WTC11 (cell line): Measurements from ENCODE around the gene SPRTN. TPM values are rescaled to one million over a fixed set of nuclear protein-coding genes. Genes with fewer than 3 reads are reported as not detected.

Source experiments
- ATAC-seq: fragments of 200-7000 bp; cut with Tn5 transposase; 2 replicates; pipeline ENCODE4 v1.10.0; 2021; ENCODE audit warnings: mild to moderate bottlenecking, moderate library complexity
- CTCF ChIA-PET: fragments of 300-600 bp; sonication (Branson Sonifier 250); formaldehyde crosslinking; loops from one replicate; lab custom pipeline; 2021; ENCODE audit warnings: antibody characterized with exemption; lab: Charles Lee
- POLR2A ChIA-PET: fragments of 350-600 bp; sonication (Branson Sonifier 250); formaldehyde crosslinking; loops from one replicate; lab custom pipeline; 2021; ENCODE audit warnings: antibody characterized with exemption; lab: Charles Lee
- DNase-seq: peaks from one replicate; pipeline ENCODE4 v3.0.0; 2021; ENCODE audit warnings: low spot score
- H3K27ac Mint-ChIP-seq: 2 replicates; pipeline ENCODE4 v1.8.0; 2021; ENCODE audit warnings: mixed read lengths
- H3K27me3 Mint-ChIP-seq: 2 replicates; pipeline ENCODE4 v1.8.0; 2021; ENCODE audit warnings: low read depth, mild to moderate bottlenecking, moderate library complexity, mixed read lengths
- H3K36me3 Mint-ChIP-seq: 2 replicates; pipeline ENCODE4 v1.8.0; 2021; ENCODE audit warnings: mixed read lengths
- H3K4me1 Mint-ChIP-seq: 2 replicates; pipeline ENCODE4 v1.8.0; 2022; ENCODE audit warnings: mixed read lengths
- H3K4me3 Mint-ChIP-seq: 2 replicates; pipeline ENCODE4 v1.8.0; 2021; ENCODE audit warnings: mild to moderate bottlenecking, moderate library complexity, mixed read lengths
- H3K9me3 Mint-ChIP-seq: 2 replicates; pipeline ENCODE4 v1.8.0; 2021; ENCODE audit warnings: mixed read lengths
- CREM ChIP-seq: sonication (generic); formaldehyde crosslinking; IDR thresholded peaks from 2 replicates; pipeline ENCODE4 v1.8.1; 2022; ENCODE audit warnings: mild to moderate bottlenecking, missing genetic modification reagents, moderate library complexity
- ESRRA ChIP-seq: sonication (generic); formaldehyde crosslinking; IDR thresholded peaks from 2 replicates; pipeline ENCODE4 v1.8.1; 2022; ENCODE audit warnings: mild to moderate bottlenecking, missing genetic modification reagents, borderline replicate concordance
- ETV6 ChIP-seq: sonication (generic); formaldehyde crosslinking; IDR thresholded peaks from 2 replicates; pipeline ENCODE4 v1.8.1; 2022; ENCODE audit warnings: mild to moderate bottlenecking, missing genetic modification reagents
- FOXP1 ChIP-seq: sonication (generic); formaldehyde crosslinking; IDR thresholded peaks from 2 replicates; pipeline ENCODE4 v1.8.0; 2022; ENCODE audit warnings: missing genetic modification reagents, mild to moderate bottlenecking, moderate library complexity, borderline replicate concordance
- GABPB1 ChIP-seq: sonication (generic); formaldehyde crosslinking; IDR thresholded peaks from 2 replicates; pipeline ENCODE4 v1.8.1; 2023; ENCODE audit warnings: mild to moderate bottlenecking, missing genetic modification reagents
- GTF2I ChIP-seq: fragments of 250-450 bp; sonication (Bioruptor Pico); conservative IDR thresholded peaks from 2 replicates; pipeline ENCODE4 v1.4.0; 2021; ENCODE audit warnings: mild to moderate bottlenecking
- HMGA2 ChIP-seq: fragments of 250-450 bp; sonication (Bioruptor Pico); IDR thresholded peaks from 2 replicates; pipeline ENCODE4 v1.4.0; 2021; ENCODE audit warnings: mild to moderate bottlenecking, moderate library complexity
- JAZF1 ChIP-seq: fragments of 250-450 bp; sonication (Bioruptor Pico); IDR thresholded peaks from 2 replicates; pipeline ENCODE4 v1.9.0; 2021; ENCODE audit warnings: moderate library complexity, mild to moderate bottlenecking, inconsistent platforms
- JUN ChIP-seq: sonication (generic); formaldehyde crosslinking; IDR thresholded peaks from 2 replicates; pipeline ENCODE4 v1.8.0; 2023; ENCODE audit warnings: mild to moderate bottlenecking, missing genetic modification reagents
- NFYB ChIP-seq: sonication (generic); formaldehyde crosslinking; conservative IDR thresholded peaks from 2 replicates; pipeline ENCODE4 v1.8.0; 2022; ENCODE audit warnings: low read depth, missing genetic modification reagents
- NR3C1 ChIP-seq: sonication (generic); formaldehyde crosslinking; conservative IDR thresholded peaks from 2 replicates; pipeline ENCODE4 v1.8.1; 2023; ENCODE audit warnings: low read depth, mild to moderate bottlenecking, missing genetic modification reagents
- SMAD4 ChIP-seq: sonication (generic); formaldehyde crosslinking; IDR thresholded peaks from 2 replicates; pipeline ENCODE4 v1.8.0; 2022; ENCODE audit warnings: mild to moderate bottlenecking, missing genetic modification reagents
- SP1 ChIP-seq: sonication (generic); formaldehyde crosslinking; conservative IDR thresholded peaks from 2 replicates; pipeline ENCODE4 v1.8.1; 2022; ENCODE audit warnings: missing genetic modification reagents
- STAT6 ChIP-seq: sonication (generic); formaldehyde crosslinking; conservative IDR thresholded peaks from 2 replicates; pipeline ENCODE4 v1.8.1; 2023; ENCODE audit warnings: mild to moderate bottlenecking, low read depth, missing genetic modification reagents, moderate library complexity
- TCF7 ChIP-seq: sonication (generic); formaldehyde crosslinking; IDR thresholded peaks from 2 replicates; pipeline ENCODE4 v1.8.0; 2022; ENCODE audit warnings: mild to moderate bottlenecking, low read depth, missing genetic modification reagents, moderate library complexity
- USF1 ChIP-seq: sonication (generic); formaldehyde crosslinking; IDR thresholded peaks from 2 replicates; pipeline ENCODE4 v1.8.0; 2022; ENCODE audit warnings: mild to moderate bottlenecking, missing genetic modification reagents
- ZMAT4 ChIP-seq: fragments of 250-450 bp; sonication (Bioruptor Pico); IDR thresholded peaks from 2 replicates; pipeline ENCODE4 v1.9.0; 2021; ENCODE audit warnings: mild to moderate bottlenecking
- ZNF138 ChIP-seq: sonication (generic); formaldehyde crosslinking; conservative IDR thresholded peaks from 2 replicates; pipeline ENCODE4 v1.8.1; 2022; ENCODE audit warnings: mild to moderate bottlenecking, moderate library complexity, missing genetic modification reagents
- ZNF219 ChIP-seq: sonication (generic); formaldehyde crosslinking; IDR thresholded peaks from 2 replicates; pipeline ENCODE4 v1.8.0; 2023; ENCODE audit warnings: missing genetic modification reagents, mild to moderate bottlenecking, borderline replicate concordance
- ZNF232 ChIP-seq: sonication (generic); formaldehyde crosslinking; IDR thresholded peaks from 2 replicates; pipeline ENCODE4 v1.8.0; 2022; ENCODE audit warnings: mild to moderate bottlenecking, missing genetic modification reagents
- ZNF263 ChIP-seq: sonication (generic); formaldehyde crosslinking; IDR thresholded peaks from 2 replicates; pipeline ENCODE4 v1.8.1; 2022; ENCODE audit warnings: low read depth, mild to moderate bottlenecking, moderate library complexity, missing genetic modification reagents
- ZNF416 ChIP-seq: fragments of 250-450 bp; sonication (Bioruptor Pico); IDR thresholded peaks from 2 replicates; pipeline ENCODE4 v1.9.0; 2021; ENCODE audit warnings: mild to moderate bottlenecking, inconsistent platforms
- ZNF423 ChIP-seq: fragments of 250-450 bp; sonication (Bioruptor Pico); IDR thresholded peaks from 2 replicates; pipeline ENCODE4 v2.1.2; 2022; ENCODE audit warnings: mild to moderate bottlenecking, moderate library complexity
- total RNA-seq: library from RNA; stranded (reverse); gene quantifications from 3 replicates; pipeline ENCODE4 v1.2.3, GENCODE V29; 2021
- TF ChIP-seq, protein P1 (sequence below): sonication (generic); formaldehyde crosslinking; IDR thresholded peaks from 2 replicates; pipeline ENCODE4 v1.8.0; 2023; ENCODE audit warnings: missing genetic modification reagents
- TF ChIP-seq, protein P2 (sequence below): fragments of 250-450 bp; sonication (Bioruptor Pico); IDR thresholded peaks from 2 replicates; pipeline ENCODE4 v1.9.0; 2021; ENCODE audit warnings: mild to moderate bottlenecking, borderline replicate concordance

Gene SPRTN
- total RNA-seq, 1 experiment from 2014 or later = 14.6 TPM

- ChIA-PET CTCF (no interaction called here), POLR2A (no interaction called here)
- ATAC-seq = no peak
- Mint-ChIP-seq H3K27me3 (no peaks in the 10 kb centered on the region), H3K9me3 (no peaks in the 10 kb centered on the region), H3K4me1 (peaks cover 7% of the 10 kb centered on the region), H3K36me3 (no peaks in the 10 kb centered on the region), H3K4me3 (no peak overlapping the region), H3K27ac (no peak overlapping the region)
- TF ChIP-seq TCF7 (no peak), ZNF263 (CRISPR knock-in tag) (no peak), SMAD4 (no peak), ZMAT4 (no peak), ZNF232 (CRISPR knock-in tag) (no peak), ETV6 (no peak), STAT6 (CRISPR knock-in tag) (no peak), NR3C1 (CRISPR knock-in tag) (no peak), ZNF423 (CRISPR knock-in tag) (no peak), NFYB (no peak), JAZF1 (CRISPR knock-in tag) (no peak), ZNF219 (CRISPR knock-in tag) (no peak), GTF2I (CRISPR knock-in tag) (no peak)
- TF ChIP-seq, protein P1, sequence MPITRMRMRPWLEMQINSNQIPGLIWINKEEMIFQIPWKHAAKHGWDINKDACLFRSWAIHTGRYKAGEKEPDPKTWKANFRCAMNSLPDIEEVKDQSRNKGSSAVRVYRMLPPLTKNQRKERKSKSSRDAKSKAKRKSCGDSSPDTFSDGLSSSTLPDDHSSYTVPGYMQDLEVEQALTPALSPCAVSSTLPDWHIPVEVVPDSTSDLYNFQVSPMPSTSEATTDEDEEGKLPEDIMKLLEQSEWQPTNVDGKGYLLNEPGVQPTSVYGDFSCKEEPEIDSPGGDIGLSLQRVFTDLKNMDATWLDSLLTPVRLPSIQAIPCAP (CRISPR knock-in tag) = no peak
- no peak for DNase-seq
Measured at GRCh38 chr1:231326248-231326647, 11.8 kb upstream of the SPRTN start.

DNA sequence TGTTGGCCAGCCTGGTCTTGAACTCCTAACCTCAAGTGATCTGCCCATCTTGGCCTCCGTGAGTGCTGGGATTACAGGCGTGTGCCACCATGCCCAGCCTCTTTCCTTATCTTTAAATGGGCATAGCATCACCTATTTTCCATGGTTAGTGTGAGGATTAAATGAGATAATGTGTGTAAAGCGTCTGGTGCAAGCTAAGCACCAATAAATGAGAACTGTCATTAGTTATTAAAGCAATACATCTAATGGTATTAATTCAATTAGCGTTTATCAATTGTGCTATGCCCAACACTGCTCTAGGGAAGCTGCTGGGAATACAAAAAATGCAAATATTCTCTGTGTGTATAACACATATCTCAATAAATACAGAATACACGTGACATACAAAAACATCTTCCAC lies 10.5 kb upstream of the SPRTN start:
- no peak overlapping the region for H3K27ac Mint-ChIP-seq
- DNase-seq (no peak), ATAC-seq (no peak)
- CTCF ChIA-PET = no interaction called here
- no peaks in the 10 kb centered on the region for H3K36me3 Mint-ChIP-seq
- POLR2A ChIA-PET = no interaction called here
- H3K4me3 Mint-ChIP-seq = no peak overlapping the region
- no peak for TF ChIP-seq CREM (CRISPR knock-in tag)
- no peak for TF ChIP-seq ESRRA (CRISPR knock-in tag)
- no peak for TF ChIP-seq ZNF423 (CRISPR knock-in tag)
- TF ChIP-seq ZNF138 (CRISPR knock-in tag) = no peak
- TF ChIP-seq USF1 (CRISPR knock-in tag) = no peak
- TF ChIP-seq, protein P2, sequence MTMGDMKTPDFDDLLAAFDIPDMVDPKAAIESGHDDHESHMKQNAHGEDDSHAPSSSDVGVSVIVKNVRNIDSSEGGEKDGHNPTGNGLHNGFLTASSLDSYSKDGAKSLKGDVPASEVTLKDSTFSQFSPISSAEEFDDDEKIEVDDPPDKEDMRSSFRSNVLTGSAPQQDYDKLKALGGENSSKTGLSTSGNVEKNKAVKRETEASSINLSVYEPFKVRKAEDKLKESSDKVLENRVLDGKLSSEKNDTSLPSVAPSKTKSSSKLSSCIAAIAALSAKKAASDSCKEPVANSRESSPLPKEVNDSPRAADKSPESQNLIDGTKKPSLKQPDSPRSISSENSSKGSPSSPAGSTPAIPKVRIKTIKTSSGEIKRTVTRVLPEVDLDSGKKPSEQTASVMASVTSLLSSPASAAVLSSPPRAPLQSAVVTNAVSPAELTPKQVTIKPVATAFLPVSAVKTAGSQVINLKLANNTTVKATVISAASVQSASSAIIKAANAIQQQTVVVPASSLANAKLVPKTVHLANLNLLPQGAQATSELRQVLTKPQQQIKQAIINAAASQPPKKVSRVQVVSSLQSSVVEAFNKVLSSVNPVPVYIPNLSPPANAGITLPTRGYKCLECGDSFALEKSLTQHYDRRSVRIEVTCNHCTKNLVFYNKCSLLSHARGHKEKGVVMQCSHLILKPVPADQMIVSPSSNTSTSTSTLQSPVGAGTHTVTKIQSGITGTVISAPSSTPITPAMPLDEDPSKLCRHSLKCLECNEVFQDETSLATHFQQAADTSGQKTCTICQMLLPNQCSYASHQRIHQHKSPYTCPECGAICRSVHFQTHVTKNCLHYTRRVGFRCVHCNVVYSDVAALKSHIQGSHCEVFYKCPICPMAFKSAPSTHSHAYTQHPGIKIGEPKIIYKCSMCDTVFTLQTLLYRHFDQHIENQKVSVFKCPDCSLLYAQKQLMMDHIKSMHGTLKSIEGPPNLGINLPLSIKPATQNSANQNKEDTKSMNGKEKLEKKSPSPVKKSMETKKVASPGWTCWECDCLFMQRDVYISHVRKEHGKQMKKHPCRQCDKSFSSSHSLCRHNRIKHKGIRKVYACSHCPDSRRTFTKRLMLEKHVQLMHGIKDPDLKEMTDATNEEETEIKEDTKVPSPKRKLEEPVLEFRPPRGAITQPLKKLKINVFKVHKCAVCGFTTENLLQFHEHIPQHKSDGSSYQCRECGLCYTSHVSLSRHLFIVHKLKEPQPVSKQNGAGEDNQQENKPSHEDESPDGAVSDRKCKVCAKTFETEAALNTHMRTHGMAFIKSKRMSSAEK (CRISPR knock-in tag) = no peak
- TF ChIP-seq JUN (CRISPR knock-in tag) = no peak
- no peak for TF ChIP-seq GABPB1 (CRISPR knock-in tag)
- no peak for TF ChIP-seq HMGA2 (CRISPR knock-in tag)
- no peak for TF ChIP-seq ZNF416
- no peak for TF ChIP-seq SP1 (CRISPR knock-in tag)
- TF ChIP-seq FOXP1 (CRISPR knock-in tag) = no peak
- H3K27me3 Mint-ChIP-seq = no peaks in the 10 kb centered on the region
- H3K9me3 Mint-ChIP-seq = no peaks in the 10 kb centered on the region
- peaks cover 7% of the 10 kb centered on the region for H3K4me1 Mint-ChIP-seq
